C4-2B (cell line): ENCODE data around the gene MCM6.
"Not testable (repeated sequence)": the region's sequence is repeated elsewhere in the genome, so short reads cannot be mapped to it uniquely, and the experiment has no call there.

Experiments used
- ZFX ChIP-seq: fragments of 450-650 bp; IDR thresholded peaks from 2 replicates; pipeline ENCODE4 v1.6.1; 2017
- TF ChIP-seq, protein P1 (sequence below): fragments of 450-650 bp; conservative IDR thresholded peaks from 2 replicates; pipeline ENCODE4 v1.5.1; 2017; ENCODE audit warnings: mild to moderate bottlenecking

DNA sequence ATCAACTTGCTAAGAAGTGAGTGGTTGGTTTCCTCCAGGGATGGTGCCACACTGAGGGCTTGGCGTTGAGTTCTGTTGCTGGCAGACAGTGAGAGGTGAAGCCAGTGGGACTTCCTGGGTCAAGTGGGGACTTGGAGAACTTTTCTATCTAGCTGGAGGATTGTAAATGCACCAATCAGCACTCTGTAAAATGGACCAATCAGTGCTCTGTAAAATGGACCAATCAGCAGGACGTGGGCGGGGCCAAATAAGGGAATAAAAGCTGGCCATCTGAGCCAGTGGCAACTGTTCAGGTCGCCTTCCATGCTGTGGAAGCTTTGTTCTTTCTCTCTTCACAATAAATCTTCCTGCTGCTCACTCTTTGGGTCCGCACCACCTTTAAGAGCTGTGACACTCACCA, 12.3 kb upstream of the MCM6 start:
- TF ChIP-seq, protein P1, sequence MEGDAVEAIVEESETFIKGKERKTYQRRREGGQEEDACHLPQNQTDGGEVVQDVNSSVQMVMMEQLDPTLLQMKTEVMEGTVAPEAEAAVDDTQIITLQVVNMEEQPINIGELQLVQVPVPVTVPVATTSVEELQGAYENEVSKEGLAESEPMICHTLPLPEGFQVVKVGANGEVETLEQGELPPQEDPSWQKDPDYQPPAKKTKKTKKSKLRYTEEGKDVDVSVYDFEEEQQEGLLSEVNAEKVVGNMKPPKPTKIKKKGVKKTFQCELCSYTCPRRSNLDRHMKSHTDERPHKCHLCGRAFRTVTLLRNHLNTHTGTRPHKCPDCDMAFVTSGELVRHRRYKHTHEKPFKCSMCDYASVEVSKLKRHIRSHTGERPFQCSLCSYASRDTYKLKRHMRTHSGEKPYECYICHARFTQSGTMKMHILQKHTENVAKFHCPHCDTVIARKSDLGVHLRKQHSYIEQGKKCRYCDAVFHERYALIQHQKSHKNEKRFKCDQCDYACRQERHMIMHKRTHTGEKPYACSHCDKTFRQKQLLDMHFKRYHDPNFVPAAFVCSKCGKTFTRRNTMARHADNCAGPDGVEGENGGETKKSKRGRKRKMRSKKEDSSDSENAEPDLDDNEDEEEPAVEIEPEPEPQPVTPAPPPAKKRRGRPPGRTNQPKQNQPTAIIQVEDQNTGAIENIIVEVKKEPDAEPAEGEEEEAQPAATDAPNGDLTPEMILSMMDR: not testable (repeated sequence)
- TF ChIP-seq ZFX: not testable (repeated sequence)
